GM12872 (cell line): ENCODE results near the gene APOL3.
A peak's percentile ranks its signal among the peaks of the same experiment; 100 is the strongest.

ENCODE experiments used
- TF ChIP-seq, protein P1 (sequence below): IDR thresholded peaks from 3 replicates; pipeline ENCODE4 v1.5.1; 2011; ENCODE audit warnings: low read depth, mild to moderate bottlenecking, low read length, moderate library complexity; ENCODE audit not compliant: insufficient read depth

The APOL3 gene

GRCh38 chr22:36183446-36183845, 22.9 kb upstream of the APOL3 start:
- TF ChIP-seq, protein P1, sequence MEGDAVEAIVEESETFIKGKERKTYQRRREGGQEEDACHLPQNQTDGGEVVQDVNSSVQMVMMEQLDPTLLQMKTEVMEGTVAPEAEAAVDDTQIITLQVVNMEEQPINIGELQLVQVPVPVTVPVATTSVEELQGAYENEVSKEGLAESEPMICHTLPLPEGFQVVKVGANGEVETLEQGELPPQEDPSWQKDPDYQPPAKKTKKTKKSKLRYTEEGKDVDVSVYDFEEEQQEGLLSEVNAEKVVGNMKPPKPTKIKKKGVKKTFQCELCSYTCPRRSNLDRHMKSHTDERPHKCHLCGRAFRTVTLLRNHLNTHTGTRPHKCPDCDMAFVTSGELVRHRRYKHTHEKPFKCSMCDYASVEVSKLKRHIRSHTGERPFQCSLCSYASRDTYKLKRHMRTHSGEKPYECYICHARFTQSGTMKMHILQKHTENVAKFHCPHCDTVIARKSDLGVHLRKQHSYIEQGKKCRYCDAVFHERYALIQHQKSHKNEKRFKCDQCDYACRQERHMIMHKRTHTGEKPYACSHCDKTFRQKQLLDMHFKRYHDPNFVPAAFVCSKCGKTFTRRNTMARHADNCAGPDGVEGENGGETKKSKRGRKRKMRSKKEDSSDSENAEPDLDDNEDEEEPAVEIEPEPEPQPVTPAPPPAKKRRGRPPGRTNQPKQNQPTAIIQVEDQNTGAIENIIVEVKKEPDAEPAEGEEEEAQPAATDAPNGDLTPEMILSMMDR = no peak

DNA sequence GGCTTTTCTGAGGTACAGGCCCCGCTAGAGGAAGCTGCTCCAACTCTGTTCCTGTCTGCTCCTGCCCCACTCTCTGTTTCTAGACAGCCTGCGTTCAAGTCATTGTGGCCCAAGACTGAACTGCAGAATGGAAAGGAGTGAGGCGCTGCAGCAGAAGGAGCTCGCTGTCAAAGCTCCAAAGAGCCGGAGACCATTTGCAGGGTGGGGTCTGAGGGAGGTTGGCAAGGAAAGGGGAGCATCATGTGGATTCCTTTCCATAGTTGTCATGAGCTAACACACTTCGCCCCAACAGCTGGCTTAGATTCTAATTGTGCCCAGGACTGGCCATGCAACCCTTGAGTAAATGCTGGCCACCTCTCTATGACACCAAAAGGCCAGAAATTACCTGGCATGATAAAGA, 22.3 kb upstream of the APOL3 start:
- TF ChIP-seq, protein P1 = no peak

GRCh38 chr22:36182056-36182455, 21.5 kb upstream of the APOL3 start:
- TF ChIP-seq, protein P1 = no peak

- TF ChIP-seq, protein P1 = no peak
These were observed 20.4 kb upstream of the APOL3 start for GRCh38 chr22:36180928-36181327.

DNA sequence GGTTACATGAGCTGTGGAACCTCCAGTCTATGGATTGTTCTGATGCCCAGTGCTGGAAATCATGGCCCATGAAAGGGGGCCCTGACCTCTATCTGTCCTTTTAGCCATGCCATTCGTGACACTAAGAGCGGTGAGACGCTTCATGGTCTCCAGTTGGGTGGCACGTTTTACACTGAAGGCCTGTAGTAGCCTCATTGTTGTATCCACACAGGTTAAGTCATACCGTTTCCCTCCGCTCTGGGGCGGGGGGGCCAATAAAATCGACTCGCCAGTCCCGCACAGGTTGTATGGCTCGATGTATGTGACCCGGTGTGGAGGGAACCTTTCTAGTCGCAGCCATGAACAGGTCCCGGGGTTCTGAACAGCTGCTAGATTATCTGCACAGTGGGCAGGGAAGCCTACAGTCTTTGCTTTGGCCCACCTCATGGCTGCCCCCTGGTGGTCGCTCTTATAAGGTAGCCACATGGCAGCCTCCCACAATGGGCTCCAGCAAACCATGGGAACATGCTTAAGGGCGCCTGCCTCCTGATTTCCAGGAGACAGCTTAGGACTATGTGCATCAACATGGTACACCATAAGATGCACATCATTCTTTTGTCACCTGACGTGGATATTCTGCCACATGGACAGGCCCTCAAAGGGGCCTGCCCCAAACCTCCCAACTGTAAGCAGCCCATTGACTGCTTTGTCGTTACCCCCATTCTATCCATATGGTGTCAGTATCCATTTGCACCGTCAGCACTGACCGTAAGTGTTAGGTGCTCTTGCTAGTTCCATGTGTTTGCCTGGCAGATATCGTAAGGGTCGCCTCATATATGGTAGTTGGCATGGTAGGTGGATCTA, 19.7 kb upstream of the APOL3 start:
- TF ChIP-seq, protein P1 = peak; percentile 90

GRCh38 chr22:36177160-36177559, 16.6 kb upstream of the APOL3 start:
- TF ChIP-seq, protein P1 = no peak

DNA sequence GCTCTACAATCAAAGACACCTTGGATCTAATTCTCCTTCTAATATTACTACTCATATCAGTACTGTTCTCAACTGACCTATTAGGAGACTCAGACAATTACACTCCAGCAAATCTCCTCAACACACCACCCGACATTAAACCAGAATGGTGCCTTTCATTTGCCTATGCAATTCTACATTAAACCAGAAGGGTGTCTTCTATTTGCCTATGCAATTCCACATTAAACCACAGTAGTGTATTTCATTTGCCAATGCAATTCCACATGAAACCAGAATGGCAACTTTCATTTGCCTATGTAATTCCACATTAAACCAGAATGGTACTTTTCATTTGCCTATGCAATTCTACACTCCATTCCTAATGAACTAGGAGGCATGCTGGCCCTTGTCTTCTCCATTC, 15.3 kb upstream of the APOL3 start:
- TF ChIP-seq, protein P1 = no peak

DNA sequence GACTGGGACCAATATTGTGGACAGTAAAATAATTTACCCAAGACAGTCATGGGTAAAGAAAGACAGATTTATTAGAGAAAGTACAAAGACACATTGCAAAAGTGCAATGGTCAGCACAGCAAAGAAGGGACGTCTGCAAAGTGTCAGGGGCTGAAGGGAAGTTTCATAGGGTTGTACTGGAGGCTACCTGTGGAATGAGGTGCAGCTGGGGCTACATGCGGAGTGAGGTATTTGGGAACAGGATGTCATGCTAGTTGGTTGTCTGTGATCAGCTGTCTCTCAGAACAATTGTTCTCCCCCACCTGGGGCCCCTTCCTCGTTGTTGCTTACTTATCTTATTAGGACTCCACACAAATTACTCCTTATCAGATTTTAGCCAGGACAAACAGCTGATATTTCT, 11.4 kb upstream of the APOL3 start:
- TF ChIP-seq, protein P1 = no peak
